Nephron progenitor cell (in vitro differentiated cells): Measurements from ENCODE around the gene OR8A1.

Experiments used
- DNase-seq: peaks from one replicate; pipeline ENCODE4 v3.0.0; 2021
- H3K27ac Mint-ChIP-seq: 2 replicates; pipeline ENCODE4 v1.8.0; 2021; ENCODE audit warnings: mild to moderate bottlenecking, moderate library complexity, mixed read lengths
- H3K27me3 Mint-ChIP-seq: 2 replicates; pipeline ENCODE4 v1.8.0; 2021; ENCODE audit warnings: mild to moderate bottlenecking, low read depth, mixed read lengths; ENCODE audit not compliant: poor library complexity
- H3K36me3 Mint-ChIP-seq: 2 replicates; pipeline ENCODE4 v1.8.0; 2021; ENCODE audit warnings: low read depth, mixed read lengths
- H3K4me1 Mint-ChIP-seq: 2 replicates; pipeline ENCODE4 v1.8.0; 2021; ENCODE audit warnings: mixed read lengths
- H3K4me3 Mint-ChIP-seq: 2 replicates; pipeline ENCODE4 v1.8.0; 2021; ENCODE audit warnings: mild to moderate bottlenecking, moderate library complexity, mixed read lengths
- H3K9me3 Mint-ChIP-seq: 2 replicates; pipeline ENCODE4 v1.8.0; 2021; ENCODE audit warnings: mild to moderate bottlenecking, moderate library complexity, mixed read lengths
- CTCF ChIP-seq: fragments of 200-600 bp; sonication (generic); IDR thresholded peaks from 2 replicates; pipeline ENCODE4 v1.5.0; 2021; ENCODE audit warnings: antibody characterized with exemption

Gene OR8A1

GRCh38 chr11:124551987-124552386, 17.8 kb upstream of the OR8A1 start:
- Mint-ChIP-seq H3K4me1 (peaks cover 4% of the 10 kb centered on the region), H3K27ac (no peak overlapping the region), H3K4me3 (no peak overlapping the region), H3K9me3 (peaks cover 11% of the 10 kb centered on the region), H3K36me3 (no peaks in the 10 kb centered on the region), H3K27me3 (peaks cover 5% of the 10 kb centered on the region)
- no peak for DNase-seq
- no peak for TF ChIP-seq CTCF

GRCh38 chr11:124556828-124557227, 13.0 kb upstream of the OR8A1 start:
- peaks cover 4% of the 10 kb centered on the region for H3K4me1 Mint-ChIP-seq
- H3K4me3 Mint-ChIP-seq, result no peak overlapping the region
- DNase-seq, result no peak
- no peaks in the 10 kb centered on the region for H3K36me3 Mint-ChIP-seq
- no peak overlapping the region for H3K27ac Mint-ChIP-seq
- H3K9me3 Mint-ChIP-seq, result peaks cover 9% of the 10 kb centered on the region
- TF ChIP-seq CTCF, result no peak
- no peaks in the 10 kb centered on the region for H3K27me3 Mint-ChIP-seq

GRCh38 chr11:124570160-124570559, 363 bp downstream of the OR8A1 start:
- Mint-ChIP-seq H3K36me3 (no peaks in the 10 kb centered on the region), H3K27ac (no peak overlapping the region), H3K27me3 (peaks cover 6% of the 10 kb centered on the region), H3K4me1 (no peaks in the 10 kb centered on the region), H3K4me3 (no peak overlapping the region), H3K9me3 (peaks cover 18% of the 10 kb centered on the region)
- TF ChIP-seq CTCF, result no peak
- no peak for DNase-seq

- H3K36me3 Mint-ChIP-seq, result no peaks in the 10 kb centered on the region
- no peak for DNase-seq
- no peak overlapping the region for H3K4me3 Mint-ChIP-seq
- H3K9me3 Mint-ChIP-seq, result peaks cover 18% of the 10 kb centered on the region
- H3K27me3 Mint-ChIP-seq, result no peaks in the 10 kb centered on the region
- H3K4me1 Mint-ChIP-seq, result peaks cover 12% of the 10 kb centered on the region
- no peak overlapping the region for H3K27ac Mint-ChIP-seq
- TF ChIP-seq CTCF, result no peak
Measured at GRCh38 chr11:124577716-124578427, 8.1 kb downstream of the OR8A1 start.

GRCh38 chr11:124578761-124579160, 9.0 kb downstream of the OR8A1 start:
- peaks cover 9% of the 10 kb centered on the region for H3K9me3 Mint-ChIP-seq
- no peak for DNase-seq
- no peaks in the 10 kb centered on the region for H3K36me3 Mint-ChIP-seq
- no peak for TF ChIP-seq CTCF
- H3K4me3 Mint-ChIP-seq, result no peak overlapping the region
- no peak overlapping the region for H3K27ac Mint-ChIP-seq
- peaks cover 12% of the 10 kb centered on the region for H3K4me1 Mint-ChIP-seq
- no peaks in the 10 kb centered on the region for H3K27me3 Mint-ChIP-seq

GRCh38 chr11:124581817-124582216, 12.0 kb downstream of the OR8A1 start:
- Mint-ChIP-seq H3K4me1 (peaks cover 17% of the 10 kb centered on the region), H3K9me3 (no peaks in the 10 kb centered on the region), H3K27ac (no peak overlapping the region), H3K27me3 (peaks cover 2% of the 10 kb centered on the region), H3K4me3 (no peak overlapping the region), H3K36me3 (no peaks in the 10 kb centered on the region)
- DNase-seq, result no peak
- TF ChIP-seq CTCF, result no peak
